ENCODE results near the gene PPFIA4. TPM values are rescaled to one million over a fixed set of nuclear protein-coding genes. Genes with fewer than 3 reads are reported as not detected.

The PPFIA4 gene
- total RNA-seq, 1 donor from 2014 or later = 33.4 TPM

DNA sequence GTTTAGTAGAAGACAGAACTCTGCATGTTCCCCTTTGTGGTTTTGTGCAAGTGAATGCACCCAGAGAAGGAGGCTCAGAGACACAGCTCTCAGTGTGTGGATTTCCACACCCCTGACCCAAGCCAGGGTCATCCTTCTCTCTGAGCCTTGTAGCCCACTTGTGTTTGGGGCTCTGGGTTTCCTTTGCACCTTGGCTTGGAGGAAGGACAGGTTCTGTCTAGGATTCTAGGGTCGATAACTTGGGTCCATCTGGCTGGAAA lies 32.3 kb downstream of the PPFIA4 start:
- intact Hi-C loops (cut with micrococcal nuclease) = no loop called here
- Mint-ChIP-seq H3K27me3 (ENCODE audit: low read depth) (no peaks in the 10 kb centered on the region), H3K9me3 (no peaks in the 10 kb centered on the region), H3K4me1 (ENCODE audit: low read depth) (no peaks in the 10 kb centered on the region), H3K27ac (no peak overlapping the region), H3K36me3 (ENCODE audit: low read depth) (peaks cover 15% of the 10 kb centered on the region), H3K4me3 (ENCODE audit: low read depth) (no peak overlapping the region)
- no peak for DNase-seq (ENCODE audit: low spot score)

GRCh38 chr1:203059485-203059884 lies 33.2 kb downstream of the PPFIA4 start:
- Mint-ChIP-seq H3K27me3 (ENCODE audit: low read depth) (no peaks in the 10 kb centered on the region), H3K9me3 (no peaks in the 10 kb centered on the region), H3K4me1 (ENCODE audit: low read depth) (no peaks in the 10 kb centered on the region), H3K27ac (no peak overlapping the region), H3K36me3 (ENCODE audit: low read depth) (peaks cover 15% of the 10 kb centered on the region), H3K4me3 (ENCODE audit: low read depth) (no peak overlapping the region)
- no peak for DNase-seq (ENCODE audit: low spot score)
- intact Hi-C loops (cut with micrococcal nuclease) = no loop called here

GRCh38 chr1:203060115-203060514 lies 33.8 kb downstream of the PPFIA4 start:
- Mint-ChIP-seq H3K4me3 (ENCODE audit: low read depth) (no peak overlapping the region), H3K9me3 (no peaks in the 10 kb centered on the region), H3K27ac (no peak overlapping the region), H3K36me3 (ENCODE audit: low read depth) (peaks cover 12% of the 10 kb centered on the region), H3K27me3 (ENCODE audit: low read depth) (no peaks in the 10 kb centered on the region), H3K4me1 (ENCODE audit: low read depth) (no peaks in the 10 kb centered on the region)
- intact Hi-C loops (cut with micrococcal nuclease) = no loop called here
- no peak for DNase-seq (ENCODE audit: low spot score)

DNA sequence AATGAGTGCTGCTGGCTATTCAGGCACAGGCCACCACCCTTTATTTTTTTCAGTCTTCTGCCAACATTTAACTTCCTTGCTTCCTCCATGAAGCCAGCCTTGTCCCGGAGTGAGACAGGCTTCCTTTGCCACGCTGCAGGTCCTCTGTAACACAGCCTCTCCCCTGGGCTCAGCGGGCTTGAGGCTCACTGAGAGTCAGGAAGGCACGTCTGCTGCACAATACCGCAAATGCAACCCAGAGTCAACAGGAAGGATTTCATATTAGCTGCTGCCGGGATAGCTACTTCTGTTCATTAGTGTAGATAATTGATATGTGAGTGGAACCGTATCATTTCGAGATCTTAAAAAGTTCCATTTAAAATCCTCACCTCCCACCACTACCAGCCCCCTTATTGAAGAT lies 37.0 kb downstream of the PPFIA4 start:
- Mint-ChIP-seq H3K9me3 (no peaks in the 10 kb centered on the region), H3K36me3 (ENCODE audit: low read depth) (peaks cover 8% of the 10 kb centered on the region), H3K27me3 (ENCODE audit: low read depth) (no peaks in the 10 kb centered on the region), H3K27ac (no peak overlapping the region), H3K4me1 (ENCODE audit: low read depth) (no peaks in the 10 kb centered on the region), H3K4me3 (ENCODE audit: low read depth) (no peak overlapping the region)
- DNase-seq (ENCODE audit: low spot score) = no peak
- intact Hi-C loops (cut with micrococcal nuclease) = no loop called here

GRCh38 chr1:203065191-203065590 lies 38.9 kb downstream of the PPFIA4 start:
- DNase-seq (ENCODE audit: low spot score) = no peak
- Mint-ChIP-seq H3K36me3 (ENCODE audit: low read depth) (peaks cover 8% of the 10 kb centered on the region), H3K27me3 (ENCODE audit: low read depth) (no peaks in the 10 kb centered on the region), H3K4me3 (ENCODE audit: low read depth) (no peak overlapping the region), H3K27ac (no peak overlapping the region), H3K9me3 (no peaks in the 10 kb centered on the region), H3K4me1 (ENCODE audit: low read depth) (no peaks in the 10 kb centered on the region)
- intact Hi-C loops (cut with micrococcal nuclease) = no loop called here

DNA sequence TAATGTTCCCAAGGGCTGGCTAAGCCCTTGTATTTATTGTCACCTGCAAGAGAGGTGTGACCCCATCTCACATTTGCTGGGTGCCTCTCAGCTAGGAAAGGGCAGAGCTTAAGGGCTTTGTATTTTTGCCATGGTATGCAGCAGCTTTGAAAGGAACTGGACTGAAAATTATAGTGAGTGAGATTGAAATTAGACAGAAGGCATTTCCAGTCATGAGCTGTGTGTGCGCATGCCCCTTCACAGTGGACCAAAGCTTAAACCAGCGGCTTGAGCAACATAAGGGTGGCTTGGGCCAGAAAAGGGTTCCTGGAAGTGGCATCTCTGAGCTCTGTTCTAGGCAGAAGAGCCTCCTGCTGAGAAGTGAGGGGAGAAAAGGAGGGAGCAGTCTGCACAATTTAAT lies 39.7 kb downstream of the PPFIA4 start:
- intact Hi-C loops (cut with micrococcal nuclease) = no loop called here
- Mint-ChIP-seq H3K9me3 (no peaks in the 10 kb centered on the region), H3K27ac (no peak overlapping the region), H3K36me3 (ENCODE audit: low read depth) (peaks cover 8% of the 10 kb centered on the region), H3K4me1 (ENCODE audit: low read depth) (no peaks in the 10 kb centered on the region), H3K4me3 (ENCODE audit: low read depth) (no peak overlapping the region), H3K27me3 (ENCODE audit: low read depth) (no peaks in the 10 kb centered on the region)
- no peak for DNase-seq (ENCODE audit: low spot score)

DNA sequence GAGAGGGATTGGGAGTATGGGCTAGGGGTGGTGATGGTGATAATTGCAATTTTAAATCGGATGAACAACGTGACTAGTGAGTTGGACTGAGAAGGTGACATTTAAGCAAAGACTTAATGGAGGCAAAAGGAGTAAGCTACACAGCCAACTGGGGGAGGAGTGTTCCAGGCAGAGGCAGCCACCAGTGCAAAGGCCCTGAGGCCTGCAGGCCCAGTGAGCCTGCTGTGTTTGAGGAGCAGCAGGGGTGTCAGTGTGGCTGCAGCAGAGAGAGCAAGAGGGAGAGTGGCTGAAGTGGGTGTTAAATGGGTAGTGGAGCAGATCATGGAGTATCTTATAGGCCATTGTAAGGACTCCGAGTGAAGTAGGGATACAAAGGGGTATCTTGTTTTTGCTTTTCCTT lies 40.7 kb downstream of the PPFIA4 start:
- peaks cover 8% of the 10 kb centered on the region for H3K36me3 Mint-ChIP-seq (ENCODE audit: low read depth)
- intact Hi-C loops (cut with micrococcal nuclease) = no loop called here
- H3K27ac Mint-ChIP-seq = no peak overlapping the region
- no peaks in the 10 kb centered on the region for H3K27me3 Mint-ChIP-seq (ENCODE audit: low read depth)
- H3K4me1 Mint-ChIP-seq (ENCODE audit: low read depth) = no peaks in the 10 kb centered on the region
- DNase-seq (ENCODE audit: low spot score) = no peak
- H3K9me3 Mint-ChIP-seq = no peaks in the 10 kb centered on the region
- H3K4me3 Mint-ChIP-seq (ENCODE audit: low read depth) = no peak overlapping the region

- H3K4me3 Mint-ChIP-seq (ENCODE audit: low read depth) = no peak overlapping the region
- peaks cover 14% of the 10 kb centered on the region for H3K36me3 Mint-ChIP-seq (ENCODE audit: low read depth)
- H3K9me3 Mint-ChIP-seq = no peaks in the 10 kb centered on the region
- no peak for DNase-seq (ENCODE audit: low spot score)
- no peaks in the 10 kb centered on the region for H3K4me1 Mint-ChIP-seq (ENCODE audit: low read depth)
- no peak overlapping the region for H3K27ac Mint-ChIP-seq
- peaks cover 7% of the 10 kb centered on the region for H3K27me3 Mint-ChIP-seq (ENCODE audit: low read depth)
- intact Hi-C loops (cut with micrococcal nuclease) = no loop called here
Measured at GRCh38 chr1:203069030-203069747, 42.9 kb downstream of the PPFIA4 start.

GRCh38 chr1:203072002-203072602 lies 45.8 kb downstream of the PPFIA4 start:
- Mint-ChIP-seq H3K27ac (no peak overlapping the region), H3K9me3 (no peaks in the 10 kb centered on the region), H3K4me1 (ENCODE audit: low read depth) (peaks cover 4% of the 10 kb centered on the region), H3K36me3 (ENCODE audit: low read depth) (peaks cover 19% of the 10 kb centered on the region), H3K4me3 (ENCODE audit: low read depth) (no peak overlapping the region), H3K27me3 (ENCODE audit: low read depth) (peaks cover 16% of the 10 kb centered on the region)
- DNase-seq (ENCODE audit: low spot score) = no peak
- intact Hi-C loops (cut with micrococcal nuclease) = no loop called here

GRCh38 chr1:203072911-203073310 lies 46.6 kb downstream of the PPFIA4 start:
- peaks cover 17% of the 10 kb centered on the region for H3K36me3 Mint-ChIP-seq (ENCODE audit: low read depth)
- no peak overlapping the region for H3K4me3 Mint-ChIP-seq (ENCODE audit: low read depth)
- H3K27ac Mint-ChIP-seq = no peak overlapping the region
- H3K27me3 Mint-ChIP-seq (ENCODE audit: low read depth) = peaks cover 18% of the 10 kb centered on the region
- intact Hi-C loops (cut with micrococcal nuclease) = no loop called here
- no peaks in the 10 kb centered on the region for H3K9me3 Mint-ChIP-seq
- DNase-seq (ENCODE audit: low spot score) = no peak
- H3K4me1 Mint-ChIP-seq (ENCODE audit: low read depth) = peaks cover 4% of the 10 kb centered on the region

DNA sequence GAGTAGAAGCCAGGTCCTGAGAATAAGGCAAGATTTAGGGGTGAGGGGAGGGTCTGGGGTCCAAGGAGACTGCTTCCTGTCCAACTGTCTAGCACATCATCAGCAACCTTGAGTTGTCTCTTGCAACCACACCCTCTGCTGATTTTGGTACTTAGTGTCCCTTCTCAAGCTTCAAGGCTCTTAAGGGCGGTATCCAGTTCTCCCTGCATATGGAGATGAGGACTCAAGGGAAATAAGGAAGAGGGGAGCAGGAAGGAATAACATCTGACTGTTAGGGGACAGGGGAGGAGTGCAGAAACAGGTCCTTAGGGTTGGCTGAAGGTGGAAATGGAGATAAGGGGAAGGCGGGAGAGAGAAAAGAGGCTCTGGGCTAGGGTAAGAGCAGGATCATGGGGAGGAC lies 47.2 kb downstream of the PPFIA4 start:
- no peak overlapping the region for H3K4me3 Mint-ChIP-seq (ENCODE audit: low read depth)
- no peak overlapping the region for H3K27ac Mint-ChIP-seq
- peaks cover 18% of the 10 kb centered on the region for H3K27me3 Mint-ChIP-seq (ENCODE audit: low read depth)
- intact Hi-C loops (cut with micrococcal nuclease) = no loop called here
- peaks cover 15% of the 10 kb centered on the region for H3K36me3 Mint-ChIP-seq (ENCODE audit: low read depth)
- no peaks in the 10 kb centered on the region for H3K9me3 Mint-ChIP-seq
- H3K4me1 Mint-ChIP-seq (ENCODE audit: low read depth) = peaks cover 4% of the 10 kb centered on the region
- no peak for DNase-seq (ENCODE audit: low spot score)

DNA sequence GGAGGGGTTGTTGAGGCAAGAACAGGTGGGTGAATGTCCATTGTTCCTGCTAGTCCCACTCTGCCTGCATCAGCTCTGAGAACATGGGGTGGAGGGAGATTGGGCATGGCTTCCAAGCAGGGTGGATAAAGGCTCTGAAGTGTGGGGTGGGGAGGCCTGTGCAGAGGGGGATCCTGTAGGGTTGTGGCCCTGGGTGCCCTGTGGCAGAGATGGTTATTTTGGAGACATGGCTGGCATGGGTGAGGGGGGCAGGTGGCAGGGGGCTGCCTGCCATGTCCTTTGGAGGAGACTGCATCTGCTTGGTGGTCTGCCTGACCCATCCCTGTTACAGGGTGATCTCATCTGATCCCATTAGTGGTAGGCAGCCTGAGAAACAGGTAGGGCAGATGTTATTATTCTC lies 48.3 kb downstream of the PPFIA4 start:
- Mint-ChIP-seq H3K36me3 (ENCODE audit: low read depth) (peaks cover 11% of the 10 kb centered on the region), H3K27ac (no peak overlapping the region), H3K27me3 (ENCODE audit: low read depth) (peaks cover 18% of the 10 kb centered on the region), H3K4me3 (ENCODE audit: low read depth) (no peak overlapping the region), H3K9me3 (no peaks in the 10 kb centered on the region), H3K4me1 (ENCODE audit: low read depth) (peaks cover 4% of the 10 kb centered on the region)
- no peak for DNase-seq (ENCODE audit: low spot score)
- intact Hi-C loops (cut with micrococcal nuclease) = no loop called here

GRCh38 chr1:203075236-203076030 lies 49.1 kb downstream of the PPFIA4 start:
- intact Hi-C loops (cut with micrococcal nuclease) = no loop called here
- DNase-seq (ENCODE audit: low spot score) = no peak
- no peaks in the 10 kb centered on the region for H3K9me3 Mint-ChIP-seq
- H3K4me3 Mint-ChIP-seq (ENCODE audit: low read depth) = no peak overlapping the region
- peaks cover 4% of the 10 kb centered on the region for H3K4me1 Mint-ChIP-seq (ENCODE audit: low read depth)
- H3K27me3 Mint-ChIP-seq (ENCODE audit: low read depth) = peaks cover 18% of the 10 kb centered on the region
- peaks cover 11% of the 10 kb centered on the region for H3K36me3 Mint-ChIP-seq (ENCODE audit: low read depth)
- no peak overlapping the region for H3K27ac Mint-ChIP-seq

Measured in activated T-helper 2 cell treated with anti-CD3 and anti-CD28 coated beads, Interferon-gamma antibody, Interleukin-2, Interleukin-4, amounts not matched to agents 10 μg/mL and 5 μg/mL and 100 μg/mL, durations not matched to agents 14 hours and 24 hours and 36 hours (primary cell).